ENCODE data around the gene C11orf91.

The C11orf91 gene

DNA sequence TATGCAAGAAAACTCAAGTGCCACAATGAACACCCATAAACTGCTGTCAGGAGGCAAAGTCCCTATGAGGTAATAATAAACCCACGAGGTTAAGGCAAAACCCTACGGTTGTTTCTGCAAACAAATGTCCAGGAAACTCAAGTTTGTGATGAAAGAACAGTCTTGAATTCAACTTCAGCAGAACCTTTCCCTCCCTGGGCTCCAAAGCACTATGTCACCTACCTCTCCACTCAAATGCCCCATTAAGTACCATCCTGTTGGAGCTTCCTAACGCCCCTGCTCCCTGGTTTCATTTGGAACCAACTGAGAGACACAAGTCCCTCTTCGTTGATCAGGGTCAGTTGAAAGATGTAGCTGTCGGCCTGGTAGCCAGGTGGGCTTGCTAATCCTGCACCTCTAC is 2.6 kb upstream of the C11orf91 start:
- Histone ChIP-seq H3K4me1 (ENCODE audit: low read depth, poor library complexity, severe bottlenecking) (peaks cover 34% of the 10 kb centered on the region), H3K4me2 (no peak overlapping the region), H2AFZ (ENCODE audit: low read depth) (no peak overlapping the region), H3K27me3 (ENCODE audit: insufficient read depth, low read depth) (no peaks in the 10 kb centered on the region), H3K4me3 (IDR thresholded peaks at IDR 0.05; ENCODE audit: insufficient read depth, low read depth, low read length) (no peak overlapping the region), H3K27ac (no peak overlapping the region), H4K20me1 (ENCODE audit: insufficient read depth) (no peaks in the 10 kb centered on the region), H3K9ac (no peak overlapping the region), H3K79me2 (ENCODE audit: insufficient read depth, low read depth) (no peaks in the 10 kb centered on the region), H3K36me3 (ENCODE audit: insufficient read depth) (no peaks in the 10 kb centered on the region)
- TF ChIP-seq, protein P1, sequence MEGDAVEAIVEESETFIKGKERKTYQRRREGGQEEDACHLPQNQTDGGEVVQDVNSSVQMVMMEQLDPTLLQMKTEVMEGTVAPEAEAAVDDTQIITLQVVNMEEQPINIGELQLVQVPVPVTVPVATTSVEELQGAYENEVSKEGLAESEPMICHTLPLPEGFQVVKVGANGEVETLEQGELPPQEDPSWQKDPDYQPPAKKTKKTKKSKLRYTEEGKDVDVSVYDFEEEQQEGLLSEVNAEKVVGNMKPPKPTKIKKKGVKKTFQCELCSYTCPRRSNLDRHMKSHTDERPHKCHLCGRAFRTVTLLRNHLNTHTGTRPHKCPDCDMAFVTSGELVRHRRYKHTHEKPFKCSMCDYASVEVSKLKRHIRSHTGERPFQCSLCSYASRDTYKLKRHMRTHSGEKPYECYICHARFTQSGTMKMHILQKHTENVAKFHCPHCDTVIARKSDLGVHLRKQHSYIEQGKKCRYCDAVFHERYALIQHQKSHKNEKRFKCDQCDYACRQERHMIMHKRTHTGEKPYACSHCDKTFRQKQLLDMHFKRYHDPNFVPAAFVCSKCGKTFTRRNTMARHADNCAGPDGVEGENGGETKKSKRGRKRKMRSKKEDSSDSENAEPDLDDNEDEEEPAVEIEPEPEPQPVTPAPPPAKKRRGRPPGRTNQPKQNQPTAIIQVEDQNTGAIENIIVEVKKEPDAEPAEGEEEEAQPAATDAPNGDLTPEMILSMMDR (conservative IDR thresholded peaks at IDR 0.05; ENCODE audit: low read depth, low read length) = no peak

DNA sequence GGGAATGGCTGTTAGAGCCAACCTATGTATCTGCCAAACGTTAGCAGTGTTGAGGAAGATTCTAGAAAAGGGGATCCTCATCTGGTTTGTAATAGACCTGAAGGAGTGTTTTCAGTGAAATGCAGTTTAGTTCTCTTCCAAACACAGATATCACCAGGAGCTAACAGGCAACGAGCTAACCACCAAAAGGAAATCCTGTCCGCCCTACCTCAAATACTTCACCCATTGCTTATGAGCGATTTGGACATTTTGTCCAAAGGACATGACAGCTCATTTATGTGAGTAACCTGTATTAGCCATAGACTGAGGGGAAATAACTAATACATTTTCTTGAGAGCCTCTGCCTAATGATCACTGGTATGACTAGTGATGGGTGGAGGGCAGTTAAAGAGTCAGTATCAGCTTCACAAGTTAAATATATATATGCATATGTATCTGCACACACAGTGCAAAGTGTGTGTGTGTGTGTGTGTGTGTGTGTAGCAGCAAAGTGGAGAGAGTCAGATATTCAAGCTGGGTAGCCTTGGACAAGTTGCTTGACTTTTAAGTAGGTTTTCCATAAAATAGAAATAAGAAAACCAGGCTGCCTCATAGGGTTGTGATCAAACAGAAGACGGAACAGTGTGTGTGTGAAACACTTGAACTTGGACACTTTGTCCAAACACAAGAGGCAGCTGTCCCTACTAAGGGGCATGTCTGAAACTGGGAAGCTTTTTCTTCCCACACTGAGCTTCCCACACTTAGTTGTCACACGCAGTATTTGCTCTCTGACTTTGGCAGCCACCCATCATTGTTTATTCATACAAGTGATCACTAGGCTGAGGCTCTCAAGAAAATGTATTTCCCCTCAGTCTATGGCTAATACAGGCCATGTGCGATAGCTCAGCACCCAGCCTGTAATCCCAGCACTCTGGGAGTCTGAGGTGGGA is 940 bp upstream of the C11orf91 start:
- Histone ChIP-seq H3K79me2 (ENCODE audit: insufficient read depth, low read depth) (no peaks in the 10 kb centered on the region), H3K27ac (peak overlapping the region; percentile 14; the same call in 1 of the 2 replicates), H3K36me3 (ENCODE audit: insufficient read depth) (no peaks in the 10 kb centered on the region), H3K4me1 (ENCODE audit: low read depth, poor library complexity, severe bottlenecking) (peaks cover 25% of the 10 kb centered on the region), H3K27me3 (ENCODE audit: insufficient read depth, low read depth) (no peaks in the 10 kb centered on the region), H3K4me3 (IDR thresholded peaks at IDR 0.05; ENCODE audit: insufficient read depth, low read depth, low read length) (no peak overlapping the region), H4K20me1 (ENCODE audit: insufficient read depth) (no peaks in the 10 kb centered on the region), H2AFZ (ENCODE audit: low read depth) (peak overlapping the region; percentile 53; the same call in 1 of the 2 replicates), H3K4me2 (peak overlapping the region; percentile 88), H3K9ac (no peak overlapping the region)
- TF ChIP-seq, protein P1 (conservative IDR thresholded peaks at IDR 0.05; ENCODE audit: low read depth, low read length) = no peak

DNA sequence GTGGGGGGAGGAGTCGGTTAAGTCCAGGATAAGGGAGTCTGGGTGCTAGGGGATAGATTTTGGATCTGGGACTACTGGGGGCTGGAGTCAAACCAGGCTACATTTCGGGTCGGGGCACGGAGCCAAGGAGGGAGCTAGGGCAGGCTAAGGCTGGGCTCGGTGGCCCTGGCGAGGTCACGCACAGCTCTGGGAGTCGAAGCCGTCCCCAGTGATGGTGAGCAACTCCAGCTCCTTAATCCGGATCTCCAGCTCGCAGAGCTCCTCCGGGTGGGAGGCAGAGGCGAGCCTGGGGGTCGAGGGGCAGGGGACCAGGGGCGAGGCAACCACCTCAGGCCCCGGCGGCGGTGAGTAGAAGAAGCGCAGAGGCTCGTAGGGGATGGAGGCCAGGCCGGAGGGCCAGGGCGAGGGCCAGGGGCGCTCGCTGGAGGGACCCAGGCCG is 544 bp downstream of the C11orf91 start:
- Histone ChIP-seq H3K36me3 (ENCODE audit: insufficient read depth) (no peaks in the 10 kb centered on the region), H2AFZ (ENCODE audit: low read depth) (peak overlapping the region; percentile 53; the same call in 1 of the 2 replicates), H4K20me1 (ENCODE audit: insufficient read depth) (no peaks in the 10 kb centered on the region), H3K27ac (no peak overlapping the region), H3K9ac (no peak overlapping the region; the same call in 1 of the 2 replicates), H3K79me2 (ENCODE audit: insufficient read depth, low read depth) (no peaks in the 10 kb centered on the region), H3K4me3 (IDR thresholded peaks at IDR 0.05; ENCODE audit: insufficient read depth, low read depth, low read length) (no peak overlapping the region), H3K4me1 (ENCODE audit: low read depth, poor library complexity, severe bottlenecking) (peaks cover 28% of the 10 kb centered on the region), H3K27me3 (ENCODE audit: insufficient read depth, low read depth) (no peaks in the 10 kb centered on the region), H3K4me2 (peak overlapping the region; percentile 67)
- TF ChIP-seq, protein P1 (conservative IDR thresholded peaks at IDR 0.05; ENCODE audit: low read depth, low read length) = no peak

DNA sequence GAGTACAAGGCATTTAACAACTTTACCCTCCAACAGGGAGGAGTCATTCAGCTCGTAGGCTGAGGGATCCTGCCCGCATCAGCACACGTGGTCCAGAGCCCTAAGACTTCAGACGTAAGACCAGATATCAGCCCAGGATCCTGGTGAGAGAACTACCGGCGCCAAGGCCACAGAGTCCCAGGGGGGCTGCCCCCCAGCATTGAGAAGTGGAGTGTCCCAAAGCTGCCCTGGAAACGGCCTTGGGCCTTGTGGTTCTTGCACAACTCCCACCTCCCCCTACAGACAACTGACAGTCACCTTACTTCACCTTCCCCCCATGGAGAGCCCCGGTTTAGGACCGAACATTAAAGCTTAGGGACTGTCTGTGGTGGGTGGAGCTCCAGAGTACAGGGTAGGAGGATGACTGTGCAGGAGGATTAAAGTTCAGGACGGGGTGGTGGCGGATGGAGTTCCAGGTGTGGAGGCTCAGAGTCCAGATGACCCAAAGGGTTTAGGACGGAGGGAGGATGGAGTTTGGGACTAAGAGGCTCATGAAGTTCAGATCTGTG is 1.0 kb downstream of the C11orf91 start:
- Histone ChIP-seq H3K4me2 (peak overlapping the region; percentile 67; the same call in 1 of the 2 replicates), H3K4me1 (ENCODE audit: low read depth, poor library complexity, severe bottlenecking) (peaks cover 33% of the 10 kb centered on the region), H3K27me3 (ENCODE audit: insufficient read depth, low read depth) (no peaks in the 10 kb centered on the region), H3K27ac (no peak overlapping the region), H3K79me2 (ENCODE audit: insufficient read depth, low read depth) (no peaks in the 10 kb centered on the region), H2AFZ (ENCODE audit: low read depth) (peak overlapping the region; percentile 53; the same call in 1 of the 2 replicates), H3K9ac (no peak overlapping the region; the same call in 1 of the 2 replicates), H3K36me3 (ENCODE audit: insufficient read depth) (no peaks in the 10 kb centered on the region), H4K20me1 (ENCODE audit: insufficient read depth) (no peaks in the 10 kb centered on the region), H3K4me3 (IDR thresholded peaks at IDR 0.05; ENCODE audit: insufficient read depth, low read depth, low read length) (no peak overlapping the region)
- TF ChIP-seq, protein P1 (conservative IDR thresholded peaks at IDR 0.05; ENCODE audit: low read depth, low read length) = no peak

Data from KMS-11 (cell line).